ENCODE data around the gene ITPR2. TPM values are rescaled to one million over a fixed set of nuclear protein-coding genes. Genes with fewer than 3 reads are reported as not detected.

ITPR2 gene
- total RNA-seq, 1 donor from 2014 or later: 74.5 TPM

- intact Hi-C loops (cut with micrococcal nuclease): loop anchor here (5.0 kb wide), 2 partner anchors 424 to 1174 kb away; no protein-coding TSS in a partner anchor
- Mint-ChIP-seq H3K27ac (no peak overlapping the region), H3K9me3 (no peaks in the 10 kb centered on the region), H3K4me3 (no peak overlapping the region), H3K4me1 (no peaks in the 10 kb centered on the region), H3K27me3 (no peaks in the 10 kb centered on the region), H3K36me3 (ENCODE audit: low read depth) (peaks cover 21% of the 10 kb centered on the region)
- TF ChIP-seq CTCF (IDR thresholded peaks at IDR 0.05): no peak
- ATAC-seq (ENCODE audit: low read depth) (no peak), DNase-seq (no peak)
- ChIA-PET POLR2A (no interaction called here), CTCF (interaction anchor here (3.4 kb wide), 1 partner anchor 492 kb away, joined by 29 read pairs; no protein-coding TSS in a partner anchor)
These were observed 221.4 kb downstream of the ITPR2 start for GRCh38 chr12:26611598-26611997.

- intact Hi-C loops (cut with micrococcal nuclease): loop anchor here (5.0 kb wide), 2 partner anchors 423 to 1173 kb away; no protein-coding TSS in a partner anchor
- H3K4me1 Mint-ChIP-seq: no peaks in the 10 kb centered on the region
- no peaks in the 10 kb centered on the region for H3K9me3 Mint-ChIP-seq
- POLR2A ChIA-PET: no interaction called here
- CTCF ChIA-PET: no interaction called here
- H3K27me3 Mint-ChIP-seq: no peaks in the 10 kb centered on the region
- no peak for DNase-seq
- no peak overlapping the region for H3K4me3 Mint-ChIP-seq
- ATAC-seq (ENCODE audit: low read depth): no peak
- H3K27ac Mint-ChIP-seq: no peak overlapping the region
- no peak for TF ChIP-seq CTCF (IDR thresholded peaks at IDR 0.05)
- peaks cover 23% of the 10 kb centered on the region for H3K36me3 Mint-ChIP-seq (ENCODE audit: low read depth)
These were observed 222.2 kb downstream of the ITPR2 start for GRCh38 chr12:26610774-26611173.

- no peaks in the 10 kb centered on the region for H3K4me1 Mint-ChIP-seq
- H3K36me3 Mint-ChIP-seq (ENCODE audit: low read depth): peaks cover 23% of the 10 kb centered on the region
- no peak overlapping the region for H3K27ac Mint-ChIP-seq
- DNase-seq (no peak), ATAC-seq (ENCODE audit: low read depth) (no peak)
- CTCF ChIA-PET: interaction anchor here (1.3 kb wide), 1 partner anchor 490 kb away, joined by 4 read pairs; no protein-coding TSS in a partner anchor
- POLR2A ChIA-PET: no interaction called here
- H3K27me3 Mint-ChIP-seq: no peaks in the 10 kb centered on the region
- no peaks in the 10 kb centered on the region for H3K9me3 Mint-ChIP-seq
- intact Hi-C loops (cut with micrococcal nuclease): loop anchor here (5.0 kb wide), 2 partner anchors 423 to 1173 kb away; no protein-coding TSS in a partner anchor
- no peak for TF ChIP-seq CTCF (IDR thresholded peaks at IDR 0.05)
- H3K4me3 Mint-ChIP-seq: no peak overlapping the region
These were observed 223.0 kb downstream of the ITPR2 start for GRCh38 chr12:26609986-26610385.

GRCh38 chr12:26608706-26609105 lies 224.3 kb downstream of the ITPR2 start:
- H3K36me3 Mint-ChIP-seq (ENCODE audit: low read depth): peaks cover 24% of the 10 kb centered on the region
- no peaks in the 10 kb centered on the region for H3K4me1 Mint-ChIP-seq
- intact Hi-C loops (cut with micrococcal nuclease): no loop called here
- no peaks in the 10 kb centered on the region for H3K9me3 Mint-ChIP-seq
- no peak for TF ChIP-seq CTCF (IDR thresholded peaks at IDR 0.05)
- H3K4me3 Mint-ChIP-seq: no peak overlapping the region
- no peak overlapping the region for H3K27ac Mint-ChIP-seq
- ChIA-PET POLR2A (no interaction called here), CTCF (no interaction called here)
- DNase-seq: no peak
- no peak for ATAC-seq (ENCODE audit: low read depth)
- no peaks in the 10 kb centered on the region for H3K27me3 Mint-ChIP-seq

- H3K36me3 Mint-ChIP-seq (ENCODE audit: low read depth): peaks cover 22% of the 10 kb centered on the region
These were observed 224.7 kb downstream of the ITPR2 start for GRCh38 chr12:26608273-26608672.

More at GRCh38 chr12:26608273-26608672, 224.7 kb downstream of the ITPR2 start:
- ATAC-seq (ENCODE audit: low read depth): no peak
- POLR2A ChIA-PET: no interaction called here
- no peaks in the 10 kb centered on the region for H3K27me3 Mint-ChIP-seq
- no peak for TF ChIP-seq CTCF (IDR thresholded peaks at IDR 0.05)
- CTCF ChIA-PET: no interaction called here
- H3K4me3 Mint-ChIP-seq: no peak overlapping the region
- H3K27ac Mint-ChIP-seq: no peak overlapping the region
- no peak for DNase-seq
- H3K4me1 Mint-ChIP-seq: no peaks in the 10 kb centered on the region
- no peaks in the 10 kb centered on the region for H3K9me3 Mint-ChIP-seq
- intact Hi-C loops (cut with micrococcal nuclease): no loop called here

All from activated B cell treated with CpG ODN at 0.5 μM for 24 hours (primary cell).